NCI-H510A treated with DMSO at 0.1 percent for 48 hours (cell line): ENCODE measurements around the gene NDUFS5.
"Not testable (repeated sequence)": the region's sequence is repeated elsewhere in the genome, so short reads cannot be mapped to it uniquely, and the experiment has no call there.

ENCODE experiments used
- DNase-seq: peaks from one replicate; lab custom pipeline; 2025; lab: John Stamatoyannopoulos, UW

The NDUFS5 gene

GRCh38 chr1:39063775-39064174, 37.6 kb downstream of the NDUFS5 start:
- no peak for DNase-seq

GRCh38 chr1:39065542-39065941, 39.4 kb downstream of the NDUFS5 start:
- no peak for DNase-seq

- DNase-seq: not testable (repeated sequence)
Observed at GRCh38 chr1:39068227-39068626, 42.1 kb downstream of the NDUFS5 start.

GRCh38 chr1:39071557-39071956, 45.4 kb downstream of the NDUFS5 start:
- not testable (repeated sequence) for DNase-seq

- no peak for DNase-seq
Observed at GRCh38 chr1:39076127-39076798, 50.1 kb downstream of the NDUFS5 start.

- no peak for DNase-seq
Observed at GRCh38 chr1:39076799-39077148, 50.6 kb downstream of the NDUFS5 start.

GRCh38 chr1:39080269-39080826, 54.2 kb downstream of the NDUFS5 start:
- no peak for DNase-seq

- no peak for DNase-seq
Observed at GRCh38 chr1:39080831-39081270, 54.7 kb downstream of the NDUFS5 start.

- DNase-seq: peak; percentile 92
Observed at GRCh38 chr1:39081271-39082009, 55.3 kb downstream of the NDUFS5 start.

GRCh38 chr1:39082010-39082799, 56.1 kb downstream of the NDUFS5 start:
- no peak for DNase-seq

GRCh38 chr1:39082811-39083576, 56.8 kb downstream of the NDUFS5 start:
- no peak for DNase-seq

GRCh38 chr1:39084191-39084590, 58.0 kb downstream of the NDUFS5 start:
- no peak for DNase-seq
